ENCODE results near the gene NAA38.

DNA sequence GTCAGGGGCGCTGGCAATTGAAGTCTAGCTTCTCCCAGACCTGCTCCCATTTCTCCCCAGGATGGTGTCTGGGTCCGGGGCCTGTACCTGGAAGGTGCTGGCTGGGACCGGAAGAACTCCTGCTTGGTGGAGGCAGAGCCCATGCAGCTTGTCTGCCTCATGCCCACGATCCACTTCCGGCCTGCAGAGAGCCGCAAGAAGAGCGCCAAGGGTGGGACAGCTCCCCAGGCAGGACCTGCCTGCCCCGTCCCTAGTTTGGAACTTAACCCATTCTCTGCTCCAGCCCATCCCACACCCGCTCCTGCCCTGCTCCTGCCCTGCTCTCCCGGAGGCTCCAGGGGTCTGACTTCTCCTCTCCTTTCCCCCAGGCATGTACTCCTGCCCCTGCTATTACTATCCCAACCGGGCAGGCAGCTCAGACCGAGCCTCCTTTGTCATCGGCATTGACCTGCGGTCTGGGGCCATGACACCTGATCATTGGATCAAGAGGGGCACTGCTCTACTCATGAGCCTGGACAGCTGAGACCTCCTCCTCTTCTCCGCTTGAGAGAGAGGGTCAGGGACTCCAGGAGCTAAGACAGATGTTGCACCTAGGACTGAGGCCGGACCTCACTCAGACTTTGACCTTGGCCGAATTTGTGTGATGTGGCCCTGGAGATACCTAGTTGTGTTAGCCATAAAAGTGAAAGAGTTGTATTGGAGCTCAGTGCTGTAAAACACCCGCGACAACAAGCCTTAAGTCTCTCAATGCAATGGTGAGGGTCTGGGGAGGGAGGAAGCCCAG, 24.2 kb downstream of the NAA38 start:
- TF ChIP-seq, protein P1, sequence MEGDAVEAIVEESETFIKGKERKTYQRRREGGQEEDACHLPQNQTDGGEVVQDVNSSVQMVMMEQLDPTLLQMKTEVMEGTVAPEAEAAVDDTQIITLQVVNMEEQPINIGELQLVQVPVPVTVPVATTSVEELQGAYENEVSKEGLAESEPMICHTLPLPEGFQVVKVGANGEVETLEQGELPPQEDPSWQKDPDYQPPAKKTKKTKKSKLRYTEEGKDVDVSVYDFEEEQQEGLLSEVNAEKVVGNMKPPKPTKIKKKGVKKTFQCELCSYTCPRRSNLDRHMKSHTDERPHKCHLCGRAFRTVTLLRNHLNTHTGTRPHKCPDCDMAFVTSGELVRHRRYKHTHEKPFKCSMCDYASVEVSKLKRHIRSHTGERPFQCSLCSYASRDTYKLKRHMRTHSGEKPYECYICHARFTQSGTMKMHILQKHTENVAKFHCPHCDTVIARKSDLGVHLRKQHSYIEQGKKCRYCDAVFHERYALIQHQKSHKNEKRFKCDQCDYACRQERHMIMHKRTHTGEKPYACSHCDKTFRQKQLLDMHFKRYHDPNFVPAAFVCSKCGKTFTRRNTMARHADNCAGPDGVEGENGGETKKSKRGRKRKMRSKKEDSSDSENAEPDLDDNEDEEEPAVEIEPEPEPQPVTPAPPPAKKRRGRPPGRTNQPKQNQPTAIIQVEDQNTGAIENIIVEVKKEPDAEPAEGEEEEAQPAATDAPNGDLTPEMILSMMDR (IDR thresholded peaks at IDR 0.05; ENCODE audit: low read length) = no peak
- TF ChIP-seq EZH2phosphoT487 (IDR thresholded peaks at IDR 0.05; ENCODE audit: low read length) (no peak), EZH2 (optimal IDR thresholded peaks at IDR 0.05; ENCODE audit: low read depth, low read length) (no peak)
